Measurements from ENCODE around the gene SH3BP4.

SH3BP4 gene

DNA sequence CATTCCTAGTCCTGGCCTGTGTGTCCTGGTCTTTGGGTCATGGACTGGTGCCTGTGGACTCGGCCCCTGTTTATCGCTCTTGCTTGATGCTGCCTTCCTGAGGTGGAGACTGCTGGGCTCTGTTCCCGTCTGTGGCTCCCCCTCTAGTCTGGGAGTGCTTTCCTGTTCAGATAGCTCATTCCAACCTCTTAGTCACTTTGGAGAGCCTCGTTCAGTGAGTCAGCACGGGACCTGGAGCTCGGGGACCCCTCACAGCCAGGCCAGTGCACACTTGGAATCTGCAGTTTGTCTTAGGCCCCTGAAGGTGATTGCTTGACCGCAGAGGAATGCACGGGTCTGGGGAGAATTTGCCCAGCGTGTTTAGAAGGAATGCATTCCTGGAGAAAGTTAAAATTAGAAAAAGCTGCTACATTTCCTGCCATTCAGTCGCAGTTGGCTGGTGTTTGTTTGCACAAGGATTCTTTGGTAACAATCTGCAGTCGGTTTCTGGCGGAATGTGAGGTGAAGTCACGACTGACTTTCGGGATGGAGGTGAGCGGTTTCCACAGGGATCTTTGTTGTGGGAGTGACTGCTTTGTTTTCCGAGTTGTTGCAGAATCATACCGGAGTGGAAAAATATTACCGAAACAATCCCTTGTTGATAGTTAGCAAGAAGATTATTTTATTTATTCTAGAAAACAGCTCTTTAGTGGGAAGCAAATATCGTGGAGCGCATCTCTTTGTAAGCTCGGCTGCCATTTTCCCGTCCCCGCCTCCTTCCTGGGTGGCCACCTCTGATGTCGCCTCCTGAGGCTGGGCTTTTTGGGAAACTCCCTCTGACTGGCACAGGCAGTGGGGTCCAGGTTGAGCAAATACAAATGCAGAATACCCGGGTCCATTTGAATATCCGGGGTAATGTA lies 29.6 kb downstream of the SH3BP4 start:
- in situ Hi-C loops (cut with MboI; ENCODE audit: low sequenced_read_pairs), result no loop called here

DNA sequence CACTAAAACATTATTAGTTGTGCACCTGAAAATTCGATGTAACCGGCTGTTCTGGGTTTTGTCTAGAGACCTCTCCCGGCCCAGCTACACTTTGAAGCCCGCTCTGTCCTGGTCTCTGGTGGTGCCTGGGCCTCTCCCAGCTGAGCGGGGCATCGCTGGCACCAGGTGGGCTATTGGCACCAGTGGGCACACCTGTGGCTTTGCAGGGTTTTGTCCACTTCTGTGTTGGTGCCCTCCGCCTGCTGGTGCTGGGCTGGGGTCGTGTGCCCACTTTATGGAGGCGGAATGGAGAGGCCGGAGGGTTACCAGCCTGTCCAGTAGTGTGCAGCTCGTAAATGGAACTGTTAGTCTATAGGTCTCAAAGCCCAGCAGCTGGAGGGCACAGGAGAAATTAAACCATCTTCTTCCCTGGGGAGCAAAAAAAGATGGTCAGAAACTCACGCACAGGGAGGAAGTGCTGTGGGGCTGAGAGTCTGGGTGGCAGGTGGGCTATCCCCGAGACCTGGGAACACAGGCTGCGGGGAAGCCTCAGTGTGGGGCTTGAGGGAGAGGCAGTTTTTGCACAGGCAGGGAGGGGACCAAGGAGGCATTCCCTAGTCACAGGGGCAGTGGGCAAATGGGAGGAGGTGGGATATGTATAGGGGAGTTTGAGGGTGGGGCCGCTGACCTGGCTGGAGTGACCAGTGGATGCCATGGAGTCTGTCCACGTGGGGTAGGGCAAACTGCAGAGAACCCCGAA lies 30.4 kb downstream of the SH3BP4 start:
- in situ Hi-C loops (cut with MboI; ENCODE audit: low sequenced_read_pairs), result no loop called here

DNA sequence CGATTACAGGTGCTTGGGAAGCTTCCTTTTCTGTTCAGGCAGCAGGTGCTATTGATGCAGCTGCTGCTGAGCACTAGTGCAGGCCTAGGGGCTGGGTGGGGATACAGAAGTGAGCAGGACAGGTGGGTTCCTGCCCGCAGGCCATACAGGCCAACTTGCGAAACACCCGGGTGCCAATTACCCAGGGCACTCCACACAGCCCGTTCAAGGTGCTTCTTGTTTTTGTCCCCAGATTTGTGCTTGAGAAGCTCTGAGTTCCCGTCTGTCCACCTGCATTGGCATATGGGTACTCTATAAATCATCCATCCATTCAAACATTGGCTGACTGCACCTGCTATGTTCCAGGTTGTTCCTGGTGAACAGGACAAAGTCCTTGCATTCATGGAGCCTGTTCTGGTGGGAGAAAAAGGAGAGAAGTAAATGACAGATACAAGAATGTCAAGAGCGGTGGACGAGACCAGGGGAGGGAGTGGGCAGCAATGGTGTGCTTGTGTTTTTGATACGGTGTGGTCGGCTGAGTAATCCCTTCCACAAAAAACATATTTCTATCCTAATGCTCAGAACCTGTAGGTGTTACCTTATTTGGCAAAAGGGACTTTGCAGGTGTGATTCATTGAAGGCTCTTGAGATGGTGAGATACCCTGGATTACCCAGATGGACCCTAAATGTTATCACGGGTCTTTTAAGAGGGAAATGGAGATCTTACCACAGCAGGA lies 31.4 kb downstream of the SH3BP4 start:
- in situ Hi-C loops (cut with MboI; ENCODE audit: low sequenced_read_pairs), result no loop called here

DNA sequence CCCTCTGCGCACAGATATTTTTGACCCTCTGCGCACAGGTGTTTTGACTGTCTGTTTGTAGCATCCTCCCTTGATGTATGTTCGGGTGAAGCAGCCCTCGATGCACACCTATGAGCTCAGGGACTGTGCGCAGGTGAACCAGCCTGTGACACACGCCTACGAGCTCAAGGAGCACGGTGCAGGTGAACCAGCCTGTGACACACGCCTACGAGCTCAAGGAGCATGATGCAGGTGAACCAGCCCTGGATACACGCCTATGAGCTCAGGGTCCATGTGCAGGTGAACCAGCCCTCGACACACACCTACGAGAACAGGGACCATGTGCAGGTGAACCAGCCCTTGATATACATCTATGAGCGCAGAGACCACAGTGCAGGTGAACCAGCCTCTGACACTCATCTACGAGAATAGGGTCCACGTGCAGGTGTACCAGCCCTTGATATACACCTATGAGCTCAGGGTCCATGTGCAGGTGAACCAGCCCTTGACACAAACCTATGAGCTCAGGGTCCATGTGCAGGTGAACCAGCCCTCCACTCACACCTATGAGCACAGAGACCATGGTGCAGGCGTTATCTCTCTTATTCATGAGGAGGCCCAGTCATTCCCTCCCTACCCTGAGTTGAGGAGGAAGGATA lies 33.9 kb downstream of the SH3BP4 start:
- in situ Hi-C loops (cut with MboI; ENCODE audit: low sequenced_read_pairs), result no loop called here

DNA sequence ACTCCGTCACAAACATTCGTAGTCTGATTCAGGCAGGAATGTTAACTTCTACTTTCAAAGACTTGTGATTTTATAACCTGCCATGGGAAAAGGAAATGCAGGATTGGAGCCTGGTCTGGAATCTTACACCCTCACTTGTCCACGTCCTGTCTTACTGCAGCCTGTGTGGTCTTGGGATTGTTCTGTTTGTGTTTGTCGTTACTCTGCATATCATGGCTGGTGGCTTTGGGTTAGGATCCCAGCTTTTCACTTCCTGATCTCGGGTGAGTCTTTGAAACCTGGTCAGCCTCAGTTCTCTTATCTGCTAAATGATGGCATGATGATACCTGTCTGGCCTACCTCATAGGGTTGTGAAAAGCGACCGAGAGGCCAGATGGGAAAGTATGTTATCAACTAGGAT lies 34.6 kb downstream of the SH3BP4 start:
- in situ Hi-C loops (cut with MboI; ENCODE audit: low sequenced_read_pairs), result no loop called here

DNA sequence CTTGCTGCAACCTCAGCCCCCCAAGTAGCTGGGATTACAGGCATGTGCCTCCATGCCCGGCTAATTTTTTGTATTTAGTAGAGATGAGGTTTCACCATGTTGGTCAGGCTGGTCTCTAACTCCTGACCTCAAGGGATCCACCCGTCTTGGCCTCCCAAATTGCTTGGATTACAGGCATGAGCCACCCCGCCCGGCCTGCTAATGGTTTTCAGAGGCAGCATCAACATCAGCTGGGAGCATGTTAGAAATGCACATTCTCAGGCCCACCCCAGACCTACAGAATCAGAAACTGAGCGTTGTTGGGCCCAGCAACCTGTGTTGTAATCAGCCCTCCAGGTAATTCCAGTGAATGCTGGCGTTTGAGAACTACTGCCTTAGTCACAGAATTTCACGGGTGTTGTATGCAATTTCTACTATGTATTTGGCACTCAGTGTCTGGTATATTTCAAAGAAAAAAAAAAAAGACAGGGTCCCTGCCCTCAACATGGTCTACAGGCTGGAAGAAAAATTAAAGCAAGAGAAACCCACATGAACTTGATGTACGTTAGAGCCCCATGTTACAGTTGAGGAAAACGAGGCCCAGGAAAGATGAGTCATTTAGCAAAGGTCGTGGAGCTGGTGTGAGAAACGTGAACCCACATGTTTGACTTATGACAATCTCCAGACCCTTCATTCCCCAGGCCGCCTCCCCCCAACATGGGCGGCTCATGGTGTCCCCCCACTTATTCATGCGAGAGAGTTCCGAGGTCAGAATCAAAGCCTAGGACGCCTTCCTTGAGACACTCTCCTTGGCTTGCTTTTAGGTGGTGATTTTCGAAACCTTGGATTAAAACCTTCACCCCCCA lies 35.3 kb downstream of the SH3BP4 start:
- in situ Hi-C loops (cut with MboI; ENCODE audit: low sequenced_read_pairs), result no loop called here

DNA sequence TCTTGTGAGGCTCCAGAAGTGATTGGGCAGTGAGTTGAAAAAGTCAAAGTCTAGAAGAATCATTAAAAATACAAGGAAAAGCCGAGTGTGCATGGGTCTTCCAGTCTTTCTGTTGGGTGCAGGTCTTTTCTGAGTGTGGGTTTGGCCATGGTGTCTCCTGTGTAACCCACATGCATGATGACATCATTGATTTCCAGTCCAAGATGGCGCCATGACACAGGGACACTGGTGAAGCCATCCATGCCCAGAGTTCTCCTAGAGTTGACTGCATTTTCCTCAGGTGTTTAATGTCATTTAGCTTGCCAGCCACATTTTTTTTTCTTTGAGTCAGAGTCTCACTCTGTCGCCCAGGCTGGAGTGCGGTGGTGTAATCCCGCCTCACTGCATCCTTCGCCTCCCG lies 35.9 kb downstream of the SH3BP4 start:
- in situ Hi-C loops (cut with MboI; ENCODE audit: low sequenced_read_pairs), result no loop called here

DNA sequence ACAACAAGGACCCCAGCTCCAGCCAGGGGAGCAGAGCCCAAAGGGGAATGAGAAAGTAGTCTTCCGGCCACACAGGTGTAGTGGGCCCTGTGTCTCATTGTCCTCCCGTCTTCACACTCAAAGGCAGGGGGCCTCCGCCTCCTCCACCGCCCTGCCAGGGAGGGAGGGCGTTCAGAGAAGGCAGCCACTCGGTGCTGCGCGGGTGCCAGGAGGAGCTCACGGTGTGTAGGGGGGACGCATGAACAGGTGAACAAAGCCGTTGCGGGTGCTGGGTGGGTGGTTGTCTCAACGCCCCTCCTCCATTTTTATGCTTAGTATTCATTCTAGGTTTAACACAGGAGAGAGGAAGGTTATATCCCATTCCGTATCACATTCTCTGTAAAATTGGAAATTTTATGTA lies 36.7 kb downstream of the SH3BP4 start:
- in situ Hi-C loops (cut with MboI; ENCODE audit: low sequenced_read_pairs), result no loop called here

DNA sequence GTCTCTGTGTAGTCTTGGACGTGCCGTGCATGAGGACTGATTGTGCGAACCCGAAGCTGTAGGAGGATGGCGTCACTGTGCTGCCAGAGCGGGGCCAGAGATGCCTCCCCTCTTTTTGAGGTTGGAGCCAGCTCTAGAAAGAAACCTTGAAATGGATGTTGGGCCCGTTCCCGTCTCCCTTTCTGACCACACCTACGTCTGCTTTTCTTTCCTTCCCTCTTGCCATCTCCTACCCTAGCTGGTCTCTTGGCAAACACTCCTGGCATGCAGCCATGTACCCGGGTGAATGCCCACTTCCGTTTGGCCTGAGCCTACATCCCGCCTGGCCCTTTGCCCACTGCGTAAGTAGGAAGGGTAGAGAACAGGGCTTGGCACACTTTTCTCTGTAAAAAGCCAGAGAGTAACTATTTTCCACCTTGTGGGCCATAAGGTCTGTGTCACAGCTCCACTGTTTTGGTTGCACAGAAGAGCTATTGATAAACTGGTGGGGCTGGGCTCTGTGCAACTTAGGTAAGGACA lies 37.4 kb downstream of the SH3BP4 start:
- in situ Hi-C loops (cut with MboI; ENCODE audit: low sequenced_read_pairs), result no loop called here

DNA sequence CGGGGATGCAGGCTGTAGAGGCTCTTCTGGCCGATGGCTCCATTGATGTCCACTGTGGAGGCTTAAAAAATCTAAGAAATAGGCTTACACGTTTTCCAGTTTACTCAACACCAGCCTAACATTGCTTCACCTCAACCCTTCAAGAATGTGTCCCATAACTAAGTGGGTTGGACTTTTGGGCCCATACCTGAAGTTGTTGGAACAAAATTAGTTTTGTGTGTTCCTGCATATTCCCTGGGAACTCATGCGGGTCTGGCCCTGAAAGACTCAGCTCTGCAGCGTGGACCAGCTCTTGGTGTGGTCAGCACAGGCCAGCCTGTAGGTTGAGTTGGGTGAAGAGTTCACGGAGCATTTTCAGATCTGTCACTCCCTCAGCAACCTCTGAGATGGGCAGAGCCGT lies 38.5 kb downstream of the SH3BP4 start:
- in situ Hi-C loops (cut with MboI; ENCODE audit: low sequenced_read_pairs), result no loop called here

DNA sequence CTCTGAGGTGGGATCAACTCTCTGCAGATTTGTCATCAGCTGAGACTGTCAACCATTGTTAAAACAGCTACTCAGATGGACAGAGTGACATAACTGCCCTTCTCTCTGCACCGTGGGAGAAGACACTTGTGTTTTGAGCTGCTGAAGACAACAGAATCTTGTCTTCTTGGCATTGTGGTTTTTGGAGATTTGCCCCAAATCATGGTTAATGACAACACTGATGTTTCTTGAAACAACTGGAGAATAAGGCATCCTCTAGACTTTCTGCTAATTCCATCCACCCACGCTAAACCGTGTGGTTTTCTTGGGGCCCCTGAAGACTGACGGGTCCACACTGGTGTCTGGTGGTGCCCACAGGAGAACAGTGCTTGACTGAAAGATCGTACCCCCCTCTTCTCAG lies 39.5 kb downstream of the SH3BP4 start:
- in situ Hi-C loops (cut with MboI; ENCODE audit: low sequenced_read_pairs), result no loop called here

DNA sequence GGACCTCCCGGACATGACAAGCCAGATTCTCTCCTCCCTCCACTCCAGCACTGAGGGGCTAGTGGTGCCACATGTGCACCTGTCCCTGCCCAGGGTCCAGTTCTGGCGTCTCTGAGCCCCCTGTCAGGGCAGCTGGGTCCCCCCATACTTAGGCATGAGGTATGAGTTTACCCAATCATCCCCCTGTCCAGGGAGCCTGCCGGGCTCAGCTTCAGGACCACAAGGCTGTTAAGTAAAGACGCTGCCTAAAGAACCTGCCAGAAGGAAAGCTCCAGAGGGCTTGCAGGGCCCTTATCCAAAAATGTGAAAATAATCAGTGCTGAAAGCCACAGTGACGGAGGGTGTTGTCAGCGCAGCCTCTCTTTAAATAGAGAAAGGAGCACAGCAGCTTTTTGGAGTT lies 40.0 kb downstream of the SH3BP4 start:
- in situ Hi-C loops (cut with MboI; ENCODE audit: low sequenced_read_pairs), result no loop called here

DNA sequence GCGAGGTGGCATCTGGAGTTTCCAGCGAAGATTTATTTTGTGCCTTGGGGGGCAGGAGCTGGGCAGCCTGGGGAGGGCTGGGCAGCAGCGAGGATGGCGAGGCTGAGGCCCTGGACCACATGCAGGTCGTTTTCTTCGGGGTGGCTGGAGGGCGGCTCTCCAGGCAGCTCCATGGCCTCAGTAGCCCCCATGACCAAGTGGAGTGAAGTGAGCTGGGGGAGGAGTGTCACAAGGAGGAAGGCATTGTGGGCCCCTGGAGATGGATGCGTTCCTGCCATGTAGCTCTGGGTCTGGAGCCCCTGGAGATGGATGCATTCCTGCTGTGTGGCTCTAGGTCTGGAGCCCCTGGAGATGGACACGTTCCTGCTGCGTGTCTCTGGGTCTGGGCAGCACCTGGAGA lies 40.4 kb downstream of the SH3BP4 start:
- in situ Hi-C loops (cut with MboI; ENCODE audit: low sequenced_read_pairs), result no loop called here

DNA sequence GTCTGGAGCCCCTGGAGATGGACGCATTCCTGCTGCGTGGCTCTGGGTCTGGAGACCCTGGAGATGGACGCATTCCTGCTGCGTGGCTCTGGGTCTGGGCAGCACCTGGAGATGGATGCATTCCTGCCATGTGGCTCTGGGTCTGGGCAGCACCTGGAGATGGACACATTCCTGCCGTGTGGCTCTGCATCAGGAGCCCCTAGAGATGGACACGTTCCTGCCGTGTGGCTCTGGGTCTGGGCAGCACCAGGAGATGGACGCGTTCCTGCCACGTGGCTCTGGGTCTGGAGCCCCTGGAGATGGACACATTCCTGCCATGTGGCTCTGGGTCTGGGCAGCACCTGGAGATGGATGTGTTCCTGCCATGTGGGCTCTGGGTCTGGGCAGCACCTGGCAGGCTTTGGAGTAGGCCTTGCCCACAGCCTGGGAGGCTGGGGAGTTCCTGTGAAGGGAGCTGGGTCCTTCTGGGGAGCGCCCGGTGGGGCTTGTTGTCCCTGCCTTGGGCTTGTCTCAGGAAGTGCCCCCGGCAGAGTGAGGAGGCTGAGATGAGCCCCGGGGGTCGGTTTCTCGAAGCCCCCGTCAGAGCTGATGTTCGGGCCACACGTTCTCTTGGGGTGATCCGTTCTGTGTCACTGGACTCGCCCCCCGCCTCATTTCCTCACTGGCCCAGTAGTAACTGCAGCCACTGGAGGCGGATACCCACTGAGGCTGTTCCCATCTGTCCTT lies 41.0 kb downstream of the SH3BP4 start:
- in situ Hi-C loops (cut with MboI; ENCODE audit: low sequenced_read_pairs), result no loop called here

DNA sequence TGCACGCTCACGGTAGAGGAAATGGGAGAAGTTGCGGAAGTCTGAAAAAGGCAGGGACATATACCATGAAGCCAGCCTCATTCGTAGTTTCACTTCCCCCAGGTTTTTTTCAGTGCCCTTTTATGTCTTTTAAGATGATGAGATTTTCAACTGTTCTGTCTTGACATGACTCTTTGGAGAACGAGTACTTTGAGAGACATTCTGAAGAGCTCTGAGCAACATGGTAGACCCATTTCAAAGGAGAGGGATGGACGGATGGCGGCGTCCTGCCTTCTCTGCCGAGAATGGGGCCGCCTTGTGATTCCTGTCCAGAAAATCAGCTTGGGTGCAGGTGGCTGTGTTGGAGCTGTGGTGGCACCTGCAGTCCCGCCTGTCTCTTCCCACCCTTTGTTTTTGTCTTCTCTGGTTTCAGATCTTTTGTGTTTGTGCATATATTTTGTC lies 41.7 kb downstream of the SH3BP4 start:
- in situ Hi-C loops (cut with MboI; ENCODE audit: low sequenced_read_pairs), result no loop called here

DNA sequence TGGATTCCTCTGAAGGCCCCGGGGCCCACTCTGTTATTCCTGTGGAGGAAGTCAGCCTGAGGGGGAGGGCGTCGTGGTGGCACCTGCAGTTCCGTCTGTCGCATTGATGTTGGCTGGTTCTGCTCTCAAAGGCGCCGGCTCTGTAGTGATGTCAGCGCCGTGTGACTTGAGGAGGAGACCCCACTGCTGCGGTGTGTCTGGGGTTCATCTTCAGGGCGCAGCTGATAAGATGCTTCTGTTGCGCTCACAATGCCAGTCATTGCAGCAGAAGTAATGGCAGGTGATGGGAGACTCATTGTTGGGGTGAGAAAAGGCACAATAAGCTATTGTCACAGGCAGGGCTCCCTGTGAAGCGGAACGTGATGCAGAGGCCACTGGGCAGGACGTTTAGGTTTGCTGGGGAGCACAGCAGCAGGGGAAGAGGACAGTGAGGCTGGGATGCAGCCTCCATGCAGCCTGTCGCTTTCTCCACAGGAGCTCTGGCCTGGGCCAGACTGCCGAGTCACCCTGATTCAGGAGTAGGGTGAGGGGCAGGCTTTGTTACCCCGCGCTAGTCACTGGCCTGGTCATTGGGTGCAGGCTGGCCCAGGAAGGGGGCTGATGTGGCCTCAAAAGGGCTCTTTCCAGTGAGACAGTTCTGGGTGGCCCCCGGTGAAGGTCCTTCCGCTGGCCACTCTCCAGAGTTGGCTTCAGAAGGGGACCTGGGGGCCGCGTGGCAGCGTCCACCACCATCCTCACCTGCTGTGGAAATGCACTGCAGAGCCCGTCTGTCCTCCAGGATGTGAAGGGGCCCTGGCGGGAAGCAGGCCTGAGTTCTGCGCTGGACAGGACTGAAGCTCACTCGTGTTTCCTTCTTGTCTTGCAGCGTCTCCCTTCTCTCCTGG lies 42.9 kb downstream of the SH3BP4 start:
- in situ Hi-C loops (cut with MboI; ENCODE audit: low sequenced_read_pairs), result no loop called here

DNA sequence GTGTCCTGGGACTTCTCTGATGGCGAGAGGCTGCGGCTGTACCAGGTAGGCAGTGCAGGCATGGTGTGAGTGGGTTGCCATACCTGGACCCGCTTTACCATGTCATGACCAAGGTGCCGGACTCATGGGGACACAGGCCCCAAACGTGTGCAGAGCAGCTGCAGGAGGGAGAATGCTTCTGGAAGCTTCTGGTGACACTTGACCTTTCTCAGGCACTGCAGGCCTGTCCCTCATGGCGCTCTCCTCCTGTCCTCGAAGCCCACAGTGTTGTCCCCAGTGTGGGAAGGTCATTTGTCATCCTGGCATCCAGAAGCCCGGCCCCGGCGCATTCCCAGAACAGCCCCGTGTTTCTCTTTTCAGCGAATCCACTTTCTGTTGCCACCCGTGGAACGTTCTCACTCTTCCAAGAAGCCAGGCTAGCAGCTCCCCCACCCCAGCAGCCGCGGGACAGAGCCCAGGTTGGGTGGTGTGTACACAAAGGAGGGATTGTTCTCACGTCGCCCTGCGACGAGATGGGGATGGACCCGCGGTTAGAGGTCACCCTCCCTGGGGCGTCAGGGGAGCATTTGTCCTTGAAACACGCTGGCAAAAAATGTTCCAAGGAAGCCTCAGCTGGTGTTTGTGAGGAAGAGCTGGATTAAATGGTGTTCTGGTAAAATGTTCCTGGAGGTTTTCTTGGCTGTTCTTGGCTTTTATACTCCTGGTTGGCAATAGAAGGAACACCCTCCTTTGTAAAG lies 43.7 kb downstream of the SH3BP4 start:
- in situ Hi-C loops (cut with MboI; ENCODE audit: low sequenced_read_pairs), result no loop called here
